HFF-Myc (cell line): Measurements from ENCODE around the gene CLEC12A.

Experiments
- DNase-seq: peaks from one replicate; pipeline ENCODE4 v3.0.0-alpha.2; 2011; ENCODE audit warnings: low read depth; ENCODE audit errors: extremely low read depth
- H3K4me3 ChIP-seq: replicated peaks from 2 replicates; pipeline ENCODE4 v1.5.1; 2011; ENCODE audit warnings: low read depth, mild to moderate bottlenecking, control low read depth, low read length
- CTCF ChIP-seq: IDR thresholded peaks from 2 replicates; pipeline ENCODE4 v1.5.1; 2012; ENCODE audit warnings: mild to moderate bottlenecking, low read depth, low read length, control low read depth; ENCODE audit errors: missing control alignments

The CLEC12A gene

GRCh38 chr12:9933958-9934357, 37.3 kb upstream of the CLEC12A start:
- peak; percentile 61 for DNase-seq
- no peak overlapping the region for H3K4me3 ChIP-seq
- no peak for TF ChIP-seq CTCF

GRCh38 chr12:9935026-9935425, 36.2 kb upstream of the CLEC12A start:
- no peak for DNase-seq
- no peak overlapping the region for H3K4me3 ChIP-seq
- no peak for TF ChIP-seq CTCF

GRCh38 chr12:9936591-9936990, 34.6 kb upstream of the CLEC12A start:
- TF ChIP-seq CTCF = no peak
- DNase-seq = no peak
- H3K4me3 ChIP-seq = no peak overlapping the region

- peak; percentile 22 for TF ChIP-seq CTCF
- no peak overlapping the region for H3K4me3 ChIP-seq
- DNase-seq = no peak
Measured at GRCh38 chr12:9940375-9940774, 30.8 kb upstream of the CLEC12A start.

- DNase-seq = no peak
- no peak for TF ChIP-seq CTCF
- H3K4me3 ChIP-seq = no peak overlapping the region
Measured at GRCh38 chr12:9941838-9942237, 29.4 kb upstream of the CLEC12A start.

GRCh38 chr12:9943240-9943639, 28.0 kb upstream of the CLEC12A start:
- no peak for TF ChIP-seq CTCF
- DNase-seq = no peak
- H3K4me3 ChIP-seq = no peak overlapping the region

- no peak for TF ChIP-seq CTCF
- DNase-seq = no peak
- no peak overlapping the region for H3K4me3 ChIP-seq
Measured at GRCh38 chr12:9944391-9944790, 26.8 kb upstream of the CLEC12A start.
